ENCODE measurements around the gene DISC1. TPM values are rescaled to one million over a fixed set of nuclear protein-coding genes. Genes with fewer than 3 reads are reported as not detected.
"Not testable (repeated sequence)": the region's sequence is repeated elsewhere in the genome, so short reads cannot be mapped to it uniquely, and the experiment has no call there.

Gene DISC1
- total RNA-seq, 1 donor from 2014 or later, result 9.5 TPM

DNA sequence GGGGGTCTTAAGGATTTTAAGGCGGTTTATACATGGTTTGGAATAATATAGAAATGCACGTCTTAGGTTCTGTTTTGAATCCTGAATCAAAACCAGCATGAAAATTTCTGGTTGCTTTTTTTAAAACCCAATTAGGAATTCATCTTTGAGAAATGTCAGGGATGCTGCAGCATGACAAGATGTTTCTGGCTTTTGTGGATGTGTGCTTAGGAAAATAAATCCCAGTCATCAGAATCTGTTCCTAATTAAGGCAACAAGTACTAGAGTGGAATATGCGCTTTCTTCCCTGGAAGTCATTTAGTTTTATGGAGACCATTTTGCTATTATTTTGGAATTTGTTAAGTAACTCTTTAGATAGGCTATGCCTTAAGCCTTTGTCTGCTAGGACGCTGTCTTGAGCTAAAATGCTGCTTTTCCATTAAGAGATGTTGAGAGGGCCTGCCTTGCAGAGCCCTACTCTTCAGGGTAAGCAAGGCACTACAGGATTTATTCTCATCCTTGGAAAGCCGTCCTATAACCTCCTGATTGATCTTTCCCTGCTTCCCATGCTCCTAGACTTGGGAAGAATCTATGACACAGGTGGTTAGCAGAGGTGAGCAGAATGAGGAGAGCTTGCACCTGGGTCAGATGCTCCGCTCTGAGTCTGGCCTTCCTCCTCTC lies 332.8 kb downstream of the DISC1 start:
- TF ChIP-seq, protein P1, sequence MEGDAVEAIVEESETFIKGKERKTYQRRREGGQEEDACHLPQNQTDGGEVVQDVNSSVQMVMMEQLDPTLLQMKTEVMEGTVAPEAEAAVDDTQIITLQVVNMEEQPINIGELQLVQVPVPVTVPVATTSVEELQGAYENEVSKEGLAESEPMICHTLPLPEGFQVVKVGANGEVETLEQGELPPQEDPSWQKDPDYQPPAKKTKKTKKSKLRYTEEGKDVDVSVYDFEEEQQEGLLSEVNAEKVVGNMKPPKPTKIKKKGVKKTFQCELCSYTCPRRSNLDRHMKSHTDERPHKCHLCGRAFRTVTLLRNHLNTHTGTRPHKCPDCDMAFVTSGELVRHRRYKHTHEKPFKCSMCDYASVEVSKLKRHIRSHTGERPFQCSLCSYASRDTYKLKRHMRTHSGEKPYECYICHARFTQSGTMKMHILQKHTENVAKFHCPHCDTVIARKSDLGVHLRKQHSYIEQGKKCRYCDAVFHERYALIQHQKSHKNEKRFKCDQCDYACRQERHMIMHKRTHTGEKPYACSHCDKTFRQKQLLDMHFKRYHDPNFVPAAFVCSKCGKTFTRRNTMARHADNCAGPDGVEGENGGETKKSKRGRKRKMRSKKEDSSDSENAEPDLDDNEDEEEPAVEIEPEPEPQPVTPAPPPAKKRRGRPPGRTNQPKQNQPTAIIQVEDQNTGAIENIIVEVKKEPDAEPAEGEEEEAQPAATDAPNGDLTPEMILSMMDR (IDR thresholded peaks at IDR 0.05), result no peak
- DNase-seq (no peak), ATAC-seq (no peak)
- Histone ChIP-seq H3K27ac (no peak overlapping the region), H3K9me3 (no peaks in the 10 kb centered on the region), H3K4me3 (no peak overlapping the region), H3K4me1 (no peaks in the 10 kb centered on the region), H3K36me3 (no peaks in the 10 kb centered on the region), H3K27me3 (no peaks in the 10 kb centered on the region)
- intact Hi-C loops (cut with DNase I), result no loop called here

DNA sequence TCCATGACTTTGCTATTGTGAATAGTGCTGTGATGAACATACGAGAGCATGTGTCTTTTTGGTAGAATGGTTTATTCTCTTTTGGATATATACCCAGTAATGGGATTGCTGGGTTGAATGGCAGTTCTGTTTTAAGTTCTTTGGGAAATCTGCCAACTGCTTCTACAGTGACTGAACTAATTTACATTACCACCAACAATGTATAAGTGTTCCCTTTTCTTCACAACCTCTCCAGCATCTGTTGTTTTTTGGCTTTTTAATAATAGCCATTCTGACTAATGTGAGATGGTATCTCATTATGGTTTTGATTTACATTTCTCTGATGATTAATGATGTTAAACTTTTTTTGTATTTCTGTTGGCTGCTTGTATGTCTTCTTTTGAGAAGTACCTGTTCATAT lies 335.2 kb downstream of the DISC1 start:
- ATAC-seq; H3K27ac ChIP-seq; H3K9me3 ChIP-seq; H3K4me1 ChIP-seq; H3K4me3 ChIP-seq; H3K36me3 ChIP-seq; H3K27me3 ChIP-seq; intact Hi-C loops (cut with DNase I); DNase-seq: not testable (repeated sequence)

DNA sequence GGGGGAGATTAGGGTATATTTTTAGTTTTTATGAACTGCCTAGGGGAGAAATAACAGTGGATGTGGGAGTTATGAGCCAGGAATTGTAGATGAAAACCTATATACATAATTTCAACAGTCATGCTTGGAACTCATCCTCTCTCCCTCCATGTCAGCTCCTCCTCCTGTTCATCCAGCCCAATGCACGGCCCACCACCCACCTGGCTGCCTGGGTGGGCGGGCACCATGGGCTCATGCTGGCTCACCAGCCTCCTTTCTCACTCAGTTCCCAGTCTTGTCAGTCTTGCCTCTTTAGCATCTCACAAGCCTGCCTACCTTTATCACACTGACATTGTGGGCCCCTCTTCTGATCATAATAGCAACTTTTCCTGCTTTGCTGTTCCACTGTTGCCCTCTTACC lies 336.0 kb downstream of the DISC1 start:
- TF ChIP-seq, protein P1 (IDR thresholded peaks at IDR 0.05), result no peak
- no peak overlapping the region for H3K27ac ChIP-seq

DNA sequence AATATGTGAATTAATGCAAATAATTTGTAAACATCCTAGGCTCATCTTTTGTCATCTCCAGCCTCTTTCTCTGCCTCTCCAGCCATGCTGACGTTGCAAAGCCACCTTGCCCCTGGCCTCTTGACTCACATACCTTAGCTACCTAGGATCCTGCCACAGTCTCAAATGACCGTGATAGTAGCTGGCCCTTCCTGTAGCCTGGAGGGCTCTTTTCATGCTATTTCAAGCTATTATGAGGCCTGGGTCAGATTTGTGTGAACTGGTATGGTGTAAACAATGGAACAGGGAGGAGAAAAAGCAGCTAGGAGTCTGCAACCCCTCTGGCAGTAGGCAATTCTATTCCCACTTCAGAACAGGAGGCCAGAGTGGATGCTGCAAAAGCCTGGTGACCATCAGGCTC lies 337.7 kb downstream of the DISC1 start:
- Histone ChIP-seq H3K36me3 (no peaks in the 10 kb centered on the region), H3K4me1 (no peaks in the 10 kb centered on the region), H3K27me3 (no peaks in the 10 kb centered on the region), H3K27ac (no peak overlapping the region), H3K4me3 (no peak overlapping the region), H3K9me3 (no peaks in the 10 kb centered on the region)
- intact Hi-C loops (cut with DNase I), result no loop called here
- ATAC-seq (no peak), DNase-seq (no peak)
- TF ChIP-seq, protein P1 (IDR thresholded peaks at IDR 0.05), result no peak

More for the DNA sequence above, 336.0 kb downstream of the DISC1 start:
- Histone ChIP-seq H3K4me3 (no peak overlapping the region), H3K4me1 (no peaks in the 10 kb centered on the region), H3K36me3 (no peaks in the 10 kb centered on the region), H3K27me3 (no peaks in the 10 kb centered on the region), H3K9me3 (no peaks in the 10 kb centered on the region)
- no peak for DNase-seq
- intact Hi-C loops (cut with DNase I), result no loop called here
- no peak for ATAC-seq

DNA sequence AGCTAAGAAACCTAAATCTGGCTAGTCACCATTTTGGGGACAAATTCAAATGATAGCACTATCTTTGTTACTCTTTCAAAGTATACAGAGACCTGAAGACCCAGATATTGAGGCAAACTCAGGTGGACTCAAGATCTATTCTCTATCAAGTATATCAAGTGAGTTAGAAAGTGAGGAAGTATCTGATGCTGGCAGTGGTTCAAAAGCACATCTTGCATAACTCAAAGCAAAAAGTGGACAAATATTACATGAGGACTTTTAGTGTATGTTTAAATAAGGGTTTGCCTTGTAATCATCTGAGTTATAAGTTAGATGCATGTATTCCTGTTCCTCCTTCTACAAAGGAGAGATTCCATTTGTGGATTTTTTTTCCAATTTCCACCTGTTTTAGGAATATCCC lies 338.4 kb downstream of the DISC1 start:
- DNase-seq, result no peak

DNA sequence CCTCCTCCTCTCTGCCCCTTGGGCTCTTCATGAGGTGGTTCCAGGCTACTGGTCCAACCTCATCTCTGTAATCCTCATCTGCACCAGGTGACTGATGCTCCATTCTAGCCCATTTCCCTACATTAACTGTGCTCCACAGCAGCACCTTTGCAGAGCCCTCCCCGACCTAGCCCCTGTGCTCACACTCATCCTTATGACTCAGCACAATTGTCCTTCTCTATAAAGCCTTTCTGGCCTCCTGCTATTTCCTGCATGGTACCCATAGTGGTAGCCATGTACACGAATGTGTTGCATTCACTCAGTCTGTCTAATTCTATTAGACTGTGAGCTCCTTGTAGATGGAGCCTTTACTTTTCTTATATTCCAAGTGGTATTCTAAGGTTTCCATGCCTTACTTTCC lies 339.0 kb downstream of the DISC1 start:
- H3K36me3 ChIP-seq, result no peaks in the 10 kb centered on the region
- ATAC-seq (no peak), DNase-seq (no peak)
- H3K27me3 ChIP-seq, result no peaks in the 10 kb centered on the region
- H3K27ac ChIP-seq, result no peak overlapping the region
- H3K4me3 ChIP-seq, result no peak overlapping the region
- TF ChIP-seq, protein P1 (IDR thresholded peaks at IDR 0.05), result no peak
- intact Hi-C loops (cut with DNase I), result no loop called here
- H3K9me3 ChIP-seq, result no peaks in the 10 kb centered on the region
- no peaks in the 10 kb centered on the region for H3K4me1 ChIP-seq

More for the DNA sequence above, 338.4 kb downstream of the DISC1 start:
- Histone ChIP-seq H3K9me3 (no peaks in the 10 kb centered on the region), H3K4me3 (no peak overlapping the region), H3K27ac (no peak overlapping the region), H3K27me3 (no peaks in the 10 kb centered on the region), H3K36me3 (no peaks in the 10 kb centered on the region), H3K4me1 (no peaks in the 10 kb centered on the region)
- no peak for ATAC-seq
- intact Hi-C loops (cut with DNase I), result no loop called here
- TF ChIP-seq, protein P1 (IDR thresholded peaks at IDR 0.05), result no peak
